RCC 7860 (cell line): Measurements from ENCODE around the gene RASAL1.

Source experiments
- DNase-seq: peaks from one replicate; pipeline ENCODE4 v3.0.0-alpha.2; 2015; ENCODE audit warnings: low spot score
- FAIRE-seq: peaks from 2 replicates; lab custom pipeline; 2012; peaks lifted over from hg19 to GRCh38; lab: Jason Lieb, UNC

The RASAL1 gene

GRCh38 chr12:113077859-113078255 is 57.7 kb downstream of the RASAL1 start:
- FAIRE-seq (no peak), DNase-seq (no peak)

DNA sequence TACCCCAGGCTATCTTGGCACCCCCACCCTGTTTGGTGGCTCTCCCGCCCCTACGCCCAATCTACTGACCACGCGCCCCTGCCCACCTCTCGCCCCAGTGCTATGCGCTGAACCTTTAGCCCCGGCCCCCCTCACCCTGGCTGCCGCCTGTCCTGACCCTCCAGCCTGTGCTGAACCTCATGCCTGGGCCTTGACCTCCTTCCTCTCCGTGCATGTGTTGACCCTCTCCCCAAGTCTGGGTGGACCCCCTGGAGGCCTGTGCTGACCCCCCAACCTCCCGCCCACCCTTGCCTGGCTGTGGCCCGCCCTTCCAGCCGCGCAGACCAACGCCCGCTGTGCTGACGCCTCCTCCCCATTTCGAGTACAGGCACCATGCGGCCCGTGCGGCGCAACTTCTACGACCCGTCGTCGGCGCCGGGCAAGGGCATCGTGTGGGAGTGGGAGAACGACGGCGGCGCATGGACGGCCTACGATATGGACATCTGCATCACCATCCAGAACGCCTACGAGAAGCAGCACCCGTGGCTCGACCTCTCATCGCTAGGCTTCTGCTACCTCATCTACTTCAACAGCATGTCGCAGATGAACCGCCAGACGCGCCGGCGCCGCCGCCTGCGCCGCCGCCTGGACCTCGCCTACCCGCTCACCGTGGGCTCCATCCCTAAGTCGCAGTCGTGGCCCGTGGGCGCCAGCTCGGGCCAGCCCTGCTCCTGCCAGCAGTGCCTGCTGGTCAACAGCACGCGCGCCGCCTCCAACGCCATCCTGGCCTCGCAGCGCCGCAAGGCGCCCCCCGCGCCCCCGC is 58.3 kb downstream of the RASAL1 start:
- no peak for FAIRE-seq
- DNase-seq, result no peak

DNA sequence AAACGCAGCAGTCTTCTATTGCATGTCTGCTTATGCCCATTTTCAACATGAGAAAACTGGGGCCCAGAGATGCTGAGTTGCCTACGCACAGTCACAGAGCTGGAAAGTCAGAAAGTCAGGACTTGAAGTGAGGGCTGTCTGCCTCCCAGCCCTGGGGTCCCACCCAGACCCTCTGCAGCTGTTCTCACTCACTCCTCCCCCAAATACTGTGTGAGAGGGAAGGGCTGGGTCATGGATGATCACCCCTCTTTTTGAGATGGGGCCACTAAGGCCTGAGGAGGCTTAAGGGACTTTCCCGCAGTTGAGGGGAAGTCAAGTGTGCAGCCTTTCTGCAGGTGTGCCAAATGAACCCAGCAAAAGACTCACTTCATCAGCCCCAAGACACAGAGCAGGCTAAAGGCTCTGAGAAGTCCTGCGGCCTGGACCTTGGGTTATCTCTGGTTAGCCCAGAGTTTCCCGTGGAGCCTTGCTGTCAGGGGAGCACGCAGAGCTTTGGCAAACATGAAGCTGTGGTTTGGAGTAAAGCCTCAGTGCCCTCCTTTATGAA is 60.4 kb downstream of the RASAL1 start:
- FAIRE-seq, result no peak
- no peak for DNase-seq

- DNase-seq, result no peak
- no peak for FAIRE-seq
Measured at GRCh38 chr12:113073586-113073985, 62.0 kb downstream of the RASAL1 start.

GRCh38 chr12:113072136-113072535 is 63.4 kb downstream of the RASAL1 start:
- DNase-seq (no peak), FAIRE-seq (no peak)

DNA sequence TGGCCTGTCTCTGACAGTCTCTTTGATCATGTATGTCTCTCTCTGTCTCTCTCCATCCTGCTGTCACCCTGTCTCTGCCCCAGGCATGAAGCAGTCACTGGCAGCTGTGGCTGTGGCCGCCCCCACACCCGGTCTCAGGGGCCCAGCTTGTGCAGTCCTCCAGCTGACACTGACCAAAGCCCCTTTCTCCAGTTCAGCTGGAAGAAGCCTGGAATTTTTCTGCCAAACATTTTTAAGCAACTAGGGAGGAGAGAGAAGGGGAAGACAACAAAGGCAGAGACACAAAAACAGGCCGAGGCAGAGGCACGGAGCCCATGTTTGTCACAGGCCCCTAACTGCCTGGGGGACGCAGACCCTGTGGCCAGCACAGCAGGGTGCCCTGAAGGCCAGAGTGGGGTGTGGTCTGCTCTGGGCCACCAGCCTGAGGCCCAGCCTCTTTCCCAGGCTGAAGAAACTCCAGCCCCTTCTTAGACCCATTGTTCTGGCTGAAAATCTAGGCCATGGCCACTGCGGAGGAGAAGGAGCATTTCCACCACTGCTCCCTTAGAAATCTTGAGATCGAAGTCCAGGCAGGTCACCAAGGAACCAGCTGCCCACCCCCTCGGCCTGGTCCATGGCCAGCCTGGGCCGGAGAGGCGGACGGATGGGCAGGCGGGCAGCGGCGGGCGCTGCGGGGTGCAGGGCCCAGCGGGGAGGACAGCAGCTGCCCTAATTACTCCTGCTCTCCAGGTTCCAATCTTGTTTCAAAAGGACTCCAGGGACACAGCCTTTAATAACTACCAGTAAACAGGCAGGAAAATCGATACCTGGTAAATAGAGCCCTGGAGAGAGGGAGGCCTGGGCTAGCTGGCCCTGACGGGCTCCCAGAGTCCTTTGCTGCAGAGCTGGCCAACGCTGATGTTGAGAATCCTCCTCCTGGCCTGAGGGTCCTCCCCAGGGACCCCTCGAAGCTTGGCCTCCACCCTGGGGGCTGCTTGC is 64.1 kb downstream of the RASAL1 start:
- DNase-seq (no peak), FAIRE-seq (no peak)

- FAIRE-seq (no peak), DNase-seq (no peak)
Measured at GRCh38 chr12:113070117-113070906, 65.2 kb downstream of the RASAL1 start.

- DNase-seq (no peak), FAIRE-seq (no peak)
Measured at GRCh38 chr12:113069751-113070116, 65.8 kb downstream of the RASAL1 start.

GRCh38 chr12:113069149-113069548 is 66.4 kb downstream of the RASAL1 start:
- no peak for FAIRE-seq
- DNase-seq, result no peak

DNA sequence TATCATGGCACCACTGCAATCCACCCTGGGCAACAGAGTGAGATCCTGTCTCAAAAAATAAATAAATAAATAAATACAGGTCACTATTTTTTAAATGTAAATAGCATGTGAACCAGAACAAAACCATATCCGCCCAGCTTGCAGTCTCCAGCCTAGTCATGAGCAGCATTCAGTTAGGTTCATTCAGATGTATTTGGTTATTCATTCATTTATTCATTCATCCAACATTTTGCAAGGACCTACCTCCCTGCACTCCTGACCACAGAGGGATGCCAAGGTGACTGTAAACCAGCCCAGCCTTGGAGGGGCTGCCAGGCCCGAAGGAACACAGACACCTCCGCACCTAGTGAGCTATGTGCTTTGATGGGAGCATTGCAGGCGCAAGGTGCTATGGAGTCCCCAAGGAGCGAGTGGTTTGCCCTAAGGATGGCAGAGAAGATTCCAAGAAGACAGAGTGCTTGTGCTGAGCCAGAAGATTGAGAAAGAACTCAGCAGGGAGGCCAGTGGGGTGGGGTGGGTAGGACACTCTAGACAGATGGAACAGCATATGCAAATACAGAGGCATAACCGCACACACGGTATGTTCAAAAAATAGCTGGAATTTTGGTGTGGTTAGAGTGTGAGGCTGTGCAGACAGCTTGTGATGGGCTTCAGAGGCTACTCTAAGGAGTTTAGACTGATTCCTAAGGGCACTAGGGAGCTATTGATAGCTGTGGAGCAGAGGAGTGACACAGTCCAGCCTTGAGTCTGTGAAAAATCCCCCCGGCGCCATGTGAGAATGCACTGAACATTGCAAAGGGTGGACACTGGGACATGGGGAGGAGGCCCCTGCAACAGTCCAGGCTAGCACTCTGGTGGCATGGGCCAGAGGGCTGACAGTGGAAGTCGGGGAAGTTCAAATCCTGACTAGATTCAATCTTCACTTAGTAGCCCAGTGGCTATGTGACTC is 67.3 kb downstream of the RASAL1 start:
- no peak for FAIRE-seq
- DNase-seq, result no peak

GRCh38 chr12:113066813-113067400 is 68.7 kb downstream of the RASAL1 start:
- DNase-seq (no peak), FAIRE-seq (no peak)

GRCh38 chr12:113065126-113066007 is 70.2 kb downstream of the RASAL1 start:
- DNase-seq, result no peak
- no peak for FAIRE-seq

GRCh38 chr12:113064395-113065125 is 71.0 kb downstream of the RASAL1 start:
- DNase-seq, result no peak
- no peak for FAIRE-seq

DNA sequence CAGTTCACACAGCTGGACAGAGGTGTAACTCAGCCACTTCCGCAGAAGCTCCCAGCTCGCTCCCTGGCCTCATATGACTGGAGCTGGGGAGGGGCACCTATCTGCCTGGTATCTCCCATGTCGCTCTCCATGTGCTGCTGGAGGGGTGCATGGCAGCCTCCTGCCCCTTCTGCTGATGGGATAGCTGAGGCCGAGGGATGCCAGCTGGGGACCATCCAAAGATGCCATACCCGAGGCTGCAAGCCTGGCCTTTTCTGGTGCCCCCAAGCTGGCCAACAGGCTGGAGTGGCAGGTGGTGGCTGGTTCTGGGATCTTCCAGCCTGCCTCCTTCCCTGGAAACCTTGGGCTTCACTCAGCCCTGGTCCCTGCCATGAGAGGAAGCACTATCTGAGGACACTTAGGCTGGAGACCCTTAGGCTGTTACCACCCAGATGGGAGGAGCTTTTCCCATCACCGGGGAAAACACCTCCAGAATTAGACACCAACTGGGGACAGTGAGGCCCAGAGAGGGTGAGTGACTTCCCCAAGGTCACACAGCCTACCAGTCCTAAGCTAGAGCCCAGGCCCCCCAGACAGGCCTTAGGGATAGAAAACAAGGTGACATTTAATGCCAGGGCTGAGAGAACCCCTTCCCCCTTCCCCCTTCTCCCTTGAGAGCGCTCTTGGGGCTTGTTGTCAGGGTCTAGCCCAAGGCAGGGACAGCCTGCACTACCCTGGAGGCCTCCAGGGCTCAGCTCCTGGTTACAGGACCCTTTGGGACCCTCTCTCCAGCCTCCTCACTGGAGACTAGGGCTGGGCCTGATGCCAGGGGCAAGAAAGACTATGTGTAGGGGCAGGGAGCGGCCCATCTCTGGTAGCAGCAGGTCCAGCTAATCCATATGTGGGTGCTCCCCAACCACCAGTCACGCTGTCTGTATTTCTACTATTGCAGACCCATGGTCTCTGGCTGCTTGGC is 71.9 kb downstream of the RASAL1 start:
- no peak for FAIRE-seq
- DNase-seq, result no peak

DNA sequence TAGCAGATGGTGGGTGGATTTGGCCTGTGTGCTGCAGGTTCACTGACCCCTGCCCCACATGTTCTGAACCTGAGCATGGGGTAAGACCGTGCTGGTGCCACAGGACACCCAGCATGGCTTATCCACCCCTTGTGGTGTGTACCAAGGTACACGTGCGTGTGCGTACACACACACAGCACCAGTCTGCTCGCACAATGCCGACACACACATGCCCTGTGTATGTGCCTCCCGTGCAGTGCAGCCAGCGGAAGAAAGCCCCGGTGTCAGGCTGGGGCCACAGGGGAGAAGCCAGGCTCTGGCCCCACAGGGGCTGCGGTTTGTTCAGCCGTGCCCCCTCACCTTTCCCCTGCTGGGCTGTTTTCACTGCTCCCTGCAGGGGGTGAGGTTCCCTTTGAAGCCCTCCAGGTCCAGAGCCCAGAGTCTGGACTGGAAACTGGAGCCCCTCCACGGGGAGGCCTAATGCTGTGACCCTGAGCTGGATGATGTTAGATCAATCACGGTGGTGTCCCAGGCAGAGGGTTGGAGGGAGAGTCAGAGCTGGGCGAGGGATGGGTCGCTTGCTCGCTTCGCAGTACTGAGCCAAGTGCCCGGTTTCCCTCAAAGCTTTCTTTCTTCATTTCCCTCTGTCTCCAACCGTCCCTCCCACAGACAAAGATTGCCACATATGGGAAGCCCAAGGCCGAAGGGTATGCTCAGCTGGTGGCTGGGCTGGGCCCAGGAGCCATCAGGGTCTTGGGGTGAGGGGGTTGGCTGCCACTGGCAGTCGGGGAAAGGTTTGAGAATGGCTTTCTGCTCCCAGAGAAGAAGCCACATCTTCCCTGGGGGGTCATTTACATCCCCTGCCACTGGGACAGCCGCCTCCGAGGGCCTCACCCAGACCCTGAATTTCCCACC is 72.8 kb downstream of the RASAL1 start:
- FAIRE-seq (no peak), DNase-seq (no peak)
